Astrocyte (in vitro differentiated cells and primary cell): ENCODE results near the gene STK32B. TPM values are rescaled to one million over a fixed set of nuclear protein-coding genes. Genes with fewer than 3 reads are reported as not detected.

Experiments
- DNase-seq: peaks from one replicate; pipeline ENCODE4 v3.0.0-alpha.2; 2010; ENCODE audit warnings: low read depth
- FAIRE-seq: peaks from 2 replicates; lab custom pipeline; 2011; peaks lifted over from hg19 to GRCh38; lab: Jason Lieb, UNC
- H2AFZ ChIP-seq: 2 replicates; pipeline ENCODE4 v1.6.0; 2012; ENCODE audit warnings: low read depth, low read length, inconsistent platforms
- H3K27ac ChIP-seq: 2 replicates; pipeline ENCODE4 v1.5.1; 2011; ENCODE audit warnings: low read depth, low read length, inconsistent platforms
- H3K27me3 ChIP-seq: 2 replicates; pipeline ENCODE4 v1.6.0; 2011; ENCODE audit warnings: low read length, inconsistent platforms; ENCODE audit not compliant: insufficient read depth
- H3K36me3 ChIP-seq: 2 replicates; pipeline ENCODE4 v1.5.1; 2011; ENCODE audit warnings: low read length, inconsistent platforms; ENCODE audit not compliant: insufficient read depth
- H3K4me1 ChIP-seq: 2 replicates; pipeline ENCODE4 v1.5.1; 2011; ENCODE audit warnings: low read length, inconsistent platforms; ENCODE audit not compliant: insufficient read depth
- H3K4me2 ChIP-seq: 2 replicates; pipeline ENCODE4 v1.6.0; 2012; ENCODE audit warnings: low read length, inconsistent platforms
- H3K4me3 ChIP-seq: 2 replicates; pipeline ENCODE4 v1.5.1; 2011; ENCODE audit warnings: low read depth, mild to moderate bottlenecking, low read length, inconsistent platforms; ENCODE audit not compliant: insufficient read depth
- H3K79me2 ChIP-seq: 2 replicates; pipeline ENCODE4 v1.6.0; 2012; ENCODE audit warnings: mild to moderate bottlenecking, low read length, inconsistent platforms; ENCODE audit not compliant: insufficient read depth
- H3K9ac ChIP-seq: 2 replicates; pipeline ENCODE4 v1.6.0; 2012; ENCODE audit warnings: mild to moderate bottlenecking, low read length, inconsistent platforms
- H3K9me3 ChIP-seq: 2 replicates; pipeline ENCODE4 v1.5.1; 2012; ENCODE audit warnings: low read depth, mild to moderate bottlenecking, low read length, inconsistent platforms; ENCODE audit not compliant: insufficient read depth
- H4K20me1 ChIP-seq: 2 replicates; pipeline ENCODE4 v1.6.0; 2012; ENCODE audit warnings: low read length, inconsistent platforms; ENCODE audit not compliant: insufficient read depth
- H3K27ac Mint-ChIP-seq: one replicate; pipeline ENCODE4 v1.8.0; 2021; ENCODE audit warnings: mild to moderate bottlenecking, mixed read lengths; ENCODE audit not compliant: unreplicated experiment
- H3K27me3 Mint-ChIP-seq: one replicate; pipeline ENCODE4 v1.8.0; 2021; ENCODE audit warnings: low read depth, mixed read lengths; ENCODE audit not compliant: unreplicated experiment
- H3K36me3 Mint-ChIP-seq: one replicate; pipeline ENCODE4 v1.8.0; 2021; ENCODE audit warnings: low read depth, mixed read lengths; ENCODE audit not compliant: unreplicated experiment
- H3K4me1 Mint-ChIP-seq: one replicate; pipeline ENCODE4 v1.8.0; 2021; ENCODE audit warnings: low read depth, mixed read lengths; ENCODE audit not compliant: unreplicated experiment
- H3K4me3 Mint-ChIP-seq: one replicate; pipeline ENCODE4 v1.8.0; 2021; ENCODE audit warnings: mild to moderate bottlenecking, moderate library complexity, mixed read lengths; ENCODE audit not compliant: unreplicated experiment
- H3K9me3 Mint-ChIP-seq: one replicate; pipeline ENCODE4 v1.8.0; 2021; ENCODE audit warnings: mild to moderate bottlenecking, mixed read lengths; ENCODE audit not compliant: unreplicated experiment
- CTCF ChIP-seq: IDR thresholded peaks from 2 replicates; pipeline ENCODE4 v1.5.1; 2011; ENCODE audit warnings: low read depth, mild to moderate bottlenecking, inconsistent platforms, low read length, moderate library complexity; ENCODE audit not compliant: insufficient read depth
- EZH2 ChIP-seq: IDR thresholded peaks from 2 replicates; pipeline ENCODE4 v1.6.1; 2012; ENCODE audit warnings: mild to moderate bottlenecking, low read length, inconsistent platforms; ENCODE audit not compliant: insufficient read depth
- total RNA-seq: library from RNA; stranded (reverse); gene quantifications from 2 replicates; pipeline ENCODE4 v1.2.1, GENCODE V29; 2021

Gene STK32B
- total RNA-seq, 1 donor from 2014 or later = 2.9 TPM

DNA sequence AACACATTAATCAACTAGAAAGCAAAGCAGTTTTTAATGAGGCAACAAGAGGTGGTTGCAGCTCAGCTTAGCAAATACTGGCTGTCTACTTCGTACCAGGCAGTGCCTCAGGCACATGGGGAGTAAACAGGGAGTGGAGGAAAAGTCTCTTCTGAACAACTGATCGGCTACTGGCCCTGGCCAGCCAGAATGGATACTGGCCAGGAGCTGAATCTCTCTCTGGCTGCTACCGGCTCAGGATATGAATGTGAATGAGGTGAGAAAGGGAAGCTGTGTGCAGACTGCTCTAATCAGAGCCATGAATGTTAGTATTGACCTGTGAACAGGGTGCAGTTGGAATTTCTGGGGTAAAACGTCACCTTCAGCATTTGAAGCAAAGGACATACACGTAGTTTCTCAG lies 77.3 kb downstream of the STK32B start:
- H3K27me3 Mint-ChIP-seq = peaks cover 16% of the 10 kb centered on the region
- H3K36me3 Mint-ChIP-seq = no peaks in the 10 kb centered on the region
- H4K20me1 ChIP-seq = no peaks in the 10 kb centered on the region
- no peak overlapping the region for H3K4me3 Mint-ChIP-seq
- H3K9me3 Mint-ChIP-seq = peaks cover 11% of the 10 kb centered on the region
- DNase-seq = no peak
- no peak overlapping the region for H3K27ac Mint-ChIP-seq
- no peak overlapping the region for H3K27ac ChIP-seq
- H3K4me1 ChIP-seq = no peaks in the 10 kb centered on the region
- H3K9ac ChIP-seq = no peak overlapping the region
- no peak for FAIRE-seq
- H3K4me3 ChIP-seq = no peak overlapping the region
- H3K79me2 ChIP-seq = no peaks in the 10 kb centered on the region
- no peaks in the 10 kb centered on the region for H3K36me3 ChIP-seq
- TF ChIP-seq CTCF = no peak
- TF ChIP-seq EZH2 = no peak
- H3K4me2 ChIP-seq = no peak overlapping the region
- no peak overlapping the region for H2AFZ ChIP-seq
- peaks cover 3% of the 10 kb centered on the region for H3K4me1 Mint-ChIP-seq
- no peaks in the 10 kb centered on the region for H3K9me3 ChIP-seq
- H3K27me3 ChIP-seq = no peaks in the 10 kb centered on the region

- no peaks in the 10 kb centered on the region for H4K20me1 ChIP-seq
- H3K27ac ChIP-seq = no peak overlapping the region
- DNase-seq = no peak
- Mint-ChIP-seq H3K27me3 (peaks cover 6% of the 10 kb centered on the region), H3K27ac (no peak overlapping the region), H3K9me3 (peaks cover 9% of the 10 kb centered on the region), H3K4me3 (no peak overlapping the region), H3K4me1 (peaks cover 3% of the 10 kb centered on the region), H3K36me3 (peaks cover 2% of the 10 kb centered on the region)
- H3K27me3 ChIP-seq = no peaks in the 10 kb centered on the region
- no peak overlapping the region for H3K4me2 ChIP-seq
- no peak overlapping the region for H3K9ac ChIP-seq
- no peak for FAIRE-seq
- H3K9me3 ChIP-seq = no peaks in the 10 kb centered on the region
- H2AFZ ChIP-seq = no peak overlapping the region
- H3K4me3 ChIP-seq = no peak overlapping the region
- H3K36me3 ChIP-seq = no peaks in the 10 kb centered on the region
- H3K79me2 ChIP-seq = no peaks in the 10 kb centered on the region
- TF ChIP-seq CTCF (no peak), EZH2 (no peak)
- no peaks in the 10 kb centered on the region for H3K4me1 ChIP-seq
These were observed 81.9 kb downstream of the STK32B start for GRCh38 chr4:5133201-5133600.

DNA sequence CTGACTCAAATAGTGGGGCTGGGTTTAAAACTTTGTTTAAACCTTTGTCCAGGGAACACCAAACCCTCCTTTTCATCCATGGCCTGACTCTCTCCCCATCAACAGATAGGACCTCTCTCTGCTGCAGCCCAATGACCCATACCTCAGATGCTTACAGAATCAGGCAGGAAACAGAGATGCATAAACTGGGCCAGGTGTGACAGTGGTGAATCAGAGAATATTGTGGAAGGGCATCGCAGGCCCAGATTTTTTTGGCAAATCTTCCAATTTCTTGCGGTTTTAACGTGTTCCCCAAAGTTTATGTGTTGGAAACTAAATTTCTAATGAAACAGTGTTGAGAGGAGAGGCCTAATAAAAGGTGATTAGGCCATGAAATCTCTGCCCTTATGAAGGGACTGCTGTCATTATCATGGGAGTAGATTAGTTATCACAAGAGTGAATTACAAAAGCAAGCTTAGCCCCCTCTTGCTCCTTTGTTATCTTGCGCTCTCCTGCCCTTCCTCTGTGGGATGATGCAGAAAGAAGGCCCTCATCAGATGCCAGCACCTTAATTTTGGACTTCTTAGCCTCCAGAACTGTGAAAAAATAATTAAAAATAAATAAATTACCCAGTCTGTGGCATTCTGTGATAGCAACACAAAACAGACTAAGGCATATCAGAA lies 82.8 kb downstream of the STK32B start:
- TF ChIP-seq CTCF = no peak
- TF ChIP-seq EZH2 = no peak
- H3K36me3 ChIP-seq = no peaks in the 10 kb centered on the region

More for the DNA sequence above, 82.8 kb downstream of the STK32B start:
- no peaks in the 10 kb centered on the region for H3K79me2 ChIP-seq
- peaks cover 3% of the 10 kb centered on the region for H3K4me1 Mint-ChIP-seq
- FAIRE-seq = no peak
- H3K9me3 ChIP-seq = no peaks in the 10 kb centered on the region
- H3K4me3 Mint-ChIP-seq = no peak overlapping the region
- peaks cover 2% of the 10 kb centered on the region for H3K36me3 Mint-ChIP-seq
- H3K27ac ChIP-seq = no peak overlapping the region
- H2AFZ ChIP-seq = no peak overlapping the region
- H3K4me3 ChIP-seq = no peak overlapping the region
- no peaks in the 10 kb centered on the region for H4K20me1 ChIP-seq
- H3K4me2 ChIP-seq = no peak overlapping the region
- peaks cover 12% of the 10 kb centered on the region for H3K27me3 Mint-ChIP-seq
- no peak for DNase-seq
- H3K27me3 ChIP-seq = no peaks in the 10 kb centered on the region
- H3K4me1 ChIP-seq = no peaks in the 10 kb centered on the region
- peaks cover 9% of the 10 kb centered on the region for H3K9me3 Mint-ChIP-seq
- no peak overlapping the region for H3K27ac Mint-ChIP-seq
- no peak overlapping the region for H3K9ac ChIP-seq
